Measurements from ENCODE around the gene ADGRG1.

GRCh38 chr16:57640612-57641011 lies 12.2 kb downstream of the ADGRG1 start:
- no peak for TF ChIP-seq POLR2A (IDR thresholded peaks at IDR 0.05)
- TF ChIP-seq CTCF (IDR thresholded peaks at IDR 0.05), result no peak
